Liver (tissue), 3 donors: ENCODE data around the gene BTN1A1.

ENCODE experiments used
- EGR1 ChIP-seq, 2 donors: IDR thresholded peaks; 2 replicates each; pipeline ENCODE4 v1.6.1; 2016 to 2018; ENCODE audit warnings: antibody characterized with exemption in 2 of 2, low read depth in 2 of 2
- JUND ChIP-seq, 2 donors: IDR thresholded peaks; 2 replicates each; pipeline ENCODE4 v1.6.1; 2016; ENCODE audit warnings: antibody characterized with exemption in 2 of 2
- RAD21 ChIP-seq, 2 donors: IDR thresholded peaks; 2 replicates each; pipeline ENCODE4 v1.6.1; 2016; ENCODE audit warnings: antibody characterized with exemption in 2 of 2, mild to moderate bottlenecking in 2 of 2
- RXRA ChIP-seq, 2 donors: IDR thresholded peaks; 2 replicates each; pipeline ENCODE4 v1.6.1; 2017 to 2018; ENCODE audit warnings: antibody characterized with exemption in 2 of 2, mild to moderate bottlenecking in 1 of 2
- TAF1 ChIP-seq: conservative IDR thresholded peaks from 2 replicates; pipeline ENCODE4 v1.6.1; 2016; ENCODE audit warnings: antibody characterized with exemption, mild to moderate bottlenecking
- TF ChIP-seq, protein P1 (sequence below): fragments of 150-350 bp; IDR thresholded peaks from 2 replicates; pipeline ENCODE4 v1.5.1; 2017; ENCODE audit warnings: improper control_type of control experiment, low read depth, low read length; ENCODE audit not compliant: missing input control
- TF ChIP-seq, protein P2 (sequence below): IDR thresholded peaks from 2 replicates; pipeline ENCODE4 v1.6.1; 2016; ENCODE audit warnings: antibody characterized with exemption, mild to moderate bottlenecking
- TF ChIP-seq, protein P3 (sequence below): IDR thresholded peaks from 2 replicates; pipeline ENCODE4 v1.6.1; 2016; ENCODE audit warnings: antibody characterized with exemption
- TF ChIP-seq, protein P4 (sequence below): IDR thresholded peaks from 2 replicates; pipeline ENCODE4 v1.6.1; 2016; ENCODE audit warnings: antibody characterized with exemption
- donor health status: healthy.
- donor health status: healthy.

DNA sequence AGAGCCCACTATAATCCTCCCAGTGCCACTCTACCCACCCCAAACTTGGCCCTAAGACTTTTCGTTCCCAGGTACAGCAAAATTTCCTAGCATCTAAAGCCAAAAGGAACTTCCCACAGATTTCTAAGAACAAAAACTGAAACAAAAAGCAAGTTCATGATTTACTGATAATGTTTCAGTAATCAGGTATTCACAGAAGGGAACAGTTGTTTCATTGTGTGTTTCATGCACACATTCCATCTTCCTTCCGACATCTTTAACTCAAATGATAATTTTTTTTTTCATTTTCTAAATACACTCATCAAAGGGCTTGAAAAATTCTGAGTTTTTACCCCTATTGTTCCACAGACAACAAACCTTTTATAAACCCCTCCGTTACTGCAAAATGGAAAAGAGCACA, 6.0 kb upstream of the BTN1A1 start:
- TF ChIP-seq, protein P1, sequence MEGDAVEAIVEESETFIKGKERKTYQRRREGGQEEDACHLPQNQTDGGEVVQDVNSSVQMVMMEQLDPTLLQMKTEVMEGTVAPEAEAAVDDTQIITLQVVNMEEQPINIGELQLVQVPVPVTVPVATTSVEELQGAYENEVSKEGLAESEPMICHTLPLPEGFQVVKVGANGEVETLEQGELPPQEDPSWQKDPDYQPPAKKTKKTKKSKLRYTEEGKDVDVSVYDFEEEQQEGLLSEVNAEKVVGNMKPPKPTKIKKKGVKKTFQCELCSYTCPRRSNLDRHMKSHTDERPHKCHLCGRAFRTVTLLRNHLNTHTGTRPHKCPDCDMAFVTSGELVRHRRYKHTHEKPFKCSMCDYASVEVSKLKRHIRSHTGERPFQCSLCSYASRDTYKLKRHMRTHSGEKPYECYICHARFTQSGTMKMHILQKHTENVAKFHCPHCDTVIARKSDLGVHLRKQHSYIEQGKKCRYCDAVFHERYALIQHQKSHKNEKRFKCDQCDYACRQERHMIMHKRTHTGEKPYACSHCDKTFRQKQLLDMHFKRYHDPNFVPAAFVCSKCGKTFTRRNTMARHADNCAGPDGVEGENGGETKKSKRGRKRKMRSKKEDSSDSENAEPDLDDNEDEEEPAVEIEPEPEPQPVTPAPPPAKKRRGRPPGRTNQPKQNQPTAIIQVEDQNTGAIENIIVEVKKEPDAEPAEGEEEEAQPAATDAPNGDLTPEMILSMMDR = no peak
- no peak for TF ChIP-seq RAD21 (IDR thresholded peaks at IDR 0.05)
- TF ChIP-seq, protein P2, sequence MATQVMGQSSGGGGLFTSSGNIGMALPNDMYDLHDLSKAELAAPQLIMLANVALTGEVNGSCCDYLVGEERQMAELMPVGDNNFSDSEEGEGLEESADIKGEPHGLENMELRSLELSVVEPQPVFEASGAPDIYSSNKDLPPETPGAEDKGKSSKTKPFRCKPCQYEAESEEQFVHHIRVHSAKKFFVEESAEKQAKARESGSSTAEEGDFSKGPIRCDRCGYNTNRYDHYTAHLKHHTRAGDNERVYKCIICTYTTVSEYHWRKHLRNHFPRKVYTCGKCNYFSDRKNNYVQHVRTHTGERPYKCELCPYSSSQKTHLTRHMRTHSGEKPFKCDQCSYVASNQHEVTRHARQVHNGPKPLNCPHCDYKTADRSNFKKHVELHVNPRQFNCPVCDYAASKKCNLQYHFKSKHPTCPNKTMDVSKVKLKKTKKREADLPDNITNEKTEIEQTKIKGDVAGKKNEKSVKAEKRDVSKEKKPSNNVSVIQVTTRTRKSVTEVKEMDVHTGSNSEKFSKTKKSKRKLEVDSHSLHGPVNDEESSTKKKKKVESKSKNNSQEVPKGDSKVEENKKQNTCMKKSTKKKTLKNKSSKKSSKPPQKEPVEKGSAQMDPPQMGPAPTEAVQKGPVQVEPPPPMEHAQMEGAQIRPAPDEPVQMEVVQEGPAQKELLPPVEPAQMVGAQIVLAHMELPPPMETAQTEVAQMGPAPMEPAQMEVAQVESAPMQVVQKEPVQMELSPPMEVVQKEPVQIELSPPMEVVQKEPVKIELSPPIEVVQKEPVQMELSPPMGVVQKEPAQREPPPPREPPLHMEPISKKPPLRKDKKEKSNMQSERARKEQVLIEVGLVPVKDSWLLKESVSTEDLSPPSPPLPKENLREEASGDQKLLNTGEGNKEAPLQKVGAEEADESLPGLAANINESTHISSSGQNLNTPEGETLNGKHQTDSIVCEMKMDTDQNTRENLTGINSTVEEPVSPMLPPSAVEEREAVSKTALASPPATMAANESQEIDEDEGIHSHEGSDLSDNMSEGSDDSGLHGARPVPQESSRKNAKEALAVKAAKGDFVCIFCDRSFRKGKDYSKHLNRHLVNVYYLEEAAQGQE = no peak
- TF ChIP-seq, protein P3, sequence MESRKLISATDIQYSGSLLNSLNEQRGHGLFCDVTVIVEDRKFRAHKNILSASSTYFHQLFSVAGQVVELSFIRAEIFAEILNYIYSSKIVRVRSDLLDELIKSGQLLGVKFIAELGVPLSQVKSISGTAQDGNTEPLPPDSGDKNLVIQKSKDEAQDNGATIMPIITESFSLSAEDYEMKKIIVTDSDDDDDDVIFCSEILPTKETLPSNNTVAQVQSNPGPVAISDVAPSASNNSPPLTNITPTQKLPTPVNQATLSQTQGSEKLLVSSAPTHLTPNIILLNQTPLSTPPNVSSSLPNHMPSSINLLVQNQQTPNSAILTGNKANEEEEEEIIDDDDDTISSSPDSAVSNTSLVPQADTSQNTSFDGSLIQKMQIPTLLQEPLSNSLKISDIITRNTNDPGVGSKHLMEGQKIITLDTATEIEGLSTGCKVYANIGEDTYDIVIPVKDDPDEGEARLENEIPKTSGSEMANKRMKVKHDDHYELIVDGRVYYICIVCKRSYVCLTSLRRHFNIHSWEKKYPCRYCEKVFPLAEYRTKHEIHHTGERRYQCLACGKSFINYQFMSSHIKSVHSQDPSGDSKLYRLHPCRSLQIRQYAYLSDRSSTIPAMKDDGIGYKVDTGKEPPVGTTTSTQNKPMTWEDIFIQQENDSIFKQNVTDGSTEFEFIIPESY = no peak
- no peak for TF ChIP-seq JUND (IDR thresholded peaks at IDR 0.05)
- TF ChIP-seq, protein P4, sequence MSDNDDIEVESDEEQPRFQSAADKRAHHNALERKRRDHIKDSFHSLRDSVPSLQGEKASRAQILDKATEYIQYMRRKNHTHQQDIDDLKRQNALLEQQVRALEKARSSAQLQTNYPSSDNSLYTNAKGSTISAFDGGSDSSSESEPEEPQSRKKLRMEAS = no peak
- no peak for TF ChIP-seq EGR1 (IDR thresholded peaks at IDR 0.05; ENCODE audit: low read depth in 2 of 2)
- no peak for TF ChIP-seq TAF1
- no peak for TF ChIP-seq RXRA (IDR thresholded peaks at IDR 0.05)
